ENCODE results near the gene GABBR1. TPM values are rescaled to one million over a fixed set of nuclear protein-coding genes. Genes with fewer than 3 reads are reported as not detected.

Gene GABBR1
- total RNA-seq, 1 donor from 2014 or later = 19.0 TPM

DNA sequence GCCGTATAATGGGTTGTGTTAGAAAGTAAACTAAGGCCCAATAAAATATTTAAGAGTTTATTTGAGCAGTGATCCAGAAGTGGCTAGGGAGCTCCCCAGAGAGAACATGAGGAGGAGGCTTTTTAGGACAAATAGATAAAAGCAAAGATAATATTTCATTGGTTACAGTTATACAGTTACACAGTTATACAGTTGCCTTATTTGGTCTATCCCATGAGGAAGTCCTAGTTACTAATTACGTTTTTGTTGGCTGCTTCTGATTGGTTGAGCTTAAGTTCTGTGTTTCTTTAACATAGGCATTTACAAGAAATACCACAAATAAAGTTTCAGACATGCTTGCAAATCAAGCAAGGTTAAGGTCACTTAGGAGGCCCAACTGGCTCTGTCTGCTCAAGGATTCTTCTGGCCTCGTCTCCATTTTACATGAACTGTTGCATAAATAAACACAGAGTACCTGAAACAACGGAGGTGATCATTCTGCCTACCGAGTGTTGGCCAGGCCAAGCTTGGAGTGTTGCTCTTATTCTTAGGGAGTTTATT lies 80.4 kb downstream of the GABBR1 start:
- DNase-seq (ENCODE audit: missing footprints) (no peak), ATAC-seq (peak; percentile 81)
- intact Hi-C loops (cut with DNase I) = no loop called here

DNA sequence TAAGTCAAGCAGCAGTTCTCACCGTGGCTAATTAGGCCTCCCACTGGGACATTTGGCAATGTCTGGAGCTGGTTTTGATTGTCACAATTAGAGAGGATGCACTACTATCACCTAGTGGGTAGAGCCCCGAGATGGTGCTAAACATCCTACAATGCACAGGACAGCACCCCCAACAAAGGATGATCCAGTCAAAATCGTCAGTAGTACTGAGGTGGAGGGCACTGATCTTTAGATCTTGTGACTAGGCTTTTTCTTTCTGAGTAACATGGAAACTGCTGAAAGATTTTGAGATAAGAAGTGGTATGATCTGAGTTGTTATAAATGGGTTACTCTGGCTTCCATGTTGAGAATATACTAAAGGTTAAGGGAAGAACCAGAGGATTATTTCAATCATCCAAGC lies 85.4 kb downstream of the GABBR1 start:
- ATAC-seq = no peak
- DNase-seq (ENCODE audit: missing footprints) = no peak
- intact Hi-C loops (cut with DNase I) = no loop called here

DNA sequence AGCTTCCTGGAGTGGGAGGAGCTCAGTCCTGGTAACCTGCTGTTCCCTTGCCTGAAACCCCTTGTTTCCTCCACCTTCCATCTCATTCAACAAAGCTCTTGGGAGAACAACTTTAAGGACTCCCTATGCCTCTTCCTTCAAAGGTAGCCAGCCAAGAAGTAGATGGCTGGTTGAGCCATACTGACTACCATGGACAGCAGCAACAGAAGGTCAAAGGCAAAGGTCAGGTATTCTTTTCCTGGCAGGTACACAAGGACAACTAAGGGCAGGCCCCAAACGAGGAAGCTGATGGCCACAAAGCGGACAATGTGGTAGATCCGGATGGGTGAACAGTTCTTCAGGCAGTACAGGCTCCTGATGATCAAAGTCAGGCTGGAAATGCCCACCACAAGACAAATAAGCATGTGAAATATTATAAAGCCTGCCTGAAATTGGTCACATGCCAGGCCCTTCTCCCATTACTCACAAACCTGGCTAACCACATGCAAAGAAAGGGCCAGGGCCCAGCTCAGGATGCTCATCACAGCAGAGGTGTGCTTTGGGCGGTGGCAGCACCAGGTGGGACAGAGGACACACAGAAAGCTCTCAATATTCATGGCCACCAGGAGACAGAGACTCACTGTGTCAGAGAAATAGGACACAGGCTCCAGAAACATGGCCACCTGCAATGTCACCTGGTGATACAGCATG lies 95.1 kb downstream of the GABBR1 start:
- intact Hi-C loops (cut with DNase I) = no loop called here
- DNase-seq (ENCODE audit: missing footprints) (no peak), ATAC-seq (no peak)

DNA sequence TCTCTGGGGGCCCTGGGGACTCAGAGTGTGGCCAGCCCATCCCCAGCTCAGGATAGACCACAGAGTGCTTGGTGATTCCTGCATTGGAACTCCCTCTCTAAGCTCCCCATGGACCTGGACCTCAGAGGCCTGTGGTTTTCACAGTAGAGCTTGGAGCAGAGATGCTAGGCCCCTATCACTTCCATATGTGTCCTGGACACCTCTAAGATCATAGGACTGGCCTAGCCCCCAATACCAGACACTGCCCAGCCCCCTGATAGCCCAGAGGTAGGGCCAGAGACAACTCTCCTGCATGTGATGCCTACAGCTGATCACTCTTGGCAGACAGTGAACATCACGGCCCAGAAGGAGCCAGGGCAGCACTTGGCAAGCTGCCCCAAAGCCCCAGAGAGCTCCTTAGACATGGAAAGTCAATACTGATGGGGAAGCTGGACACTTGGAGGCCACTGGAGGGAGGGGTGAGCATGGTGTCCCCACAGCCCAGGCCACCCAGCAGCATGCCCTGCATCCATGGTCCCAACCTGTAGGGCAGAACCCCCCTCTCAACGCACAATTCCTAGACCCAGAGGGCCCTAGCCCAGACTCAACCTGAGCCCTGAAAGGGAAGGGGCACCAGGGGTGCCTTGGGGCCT lies 100.5 kb downstream of the GABBR1 start:
- no peak for ATAC-seq
- DNase-seq (ENCODE audit: missing footprints) = no peak
- intact Hi-C loops (cut with DNase I) = no loop called here

DNA sequence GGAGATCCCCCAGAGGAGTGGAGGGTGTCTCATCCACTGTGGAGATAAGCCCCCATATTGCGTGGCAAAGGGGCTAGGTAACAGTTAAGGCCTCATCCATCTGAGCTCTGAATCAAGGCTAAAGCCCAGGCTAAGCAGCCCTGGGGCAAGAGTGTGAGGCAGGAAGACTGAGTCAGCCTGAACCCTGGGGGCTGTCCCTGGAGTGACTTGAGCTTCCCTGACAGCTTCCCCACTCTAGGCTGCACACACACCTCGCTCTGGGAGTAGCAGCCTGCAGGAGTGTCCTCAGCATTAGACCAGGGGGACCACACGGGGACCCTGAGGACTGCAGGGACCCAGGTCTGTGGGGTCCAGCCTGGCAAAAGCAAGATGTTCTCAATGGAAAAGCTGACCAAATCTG lies 101.3 kb downstream of the GABBR1 start:
- ATAC-seq = no peak

DNA sequence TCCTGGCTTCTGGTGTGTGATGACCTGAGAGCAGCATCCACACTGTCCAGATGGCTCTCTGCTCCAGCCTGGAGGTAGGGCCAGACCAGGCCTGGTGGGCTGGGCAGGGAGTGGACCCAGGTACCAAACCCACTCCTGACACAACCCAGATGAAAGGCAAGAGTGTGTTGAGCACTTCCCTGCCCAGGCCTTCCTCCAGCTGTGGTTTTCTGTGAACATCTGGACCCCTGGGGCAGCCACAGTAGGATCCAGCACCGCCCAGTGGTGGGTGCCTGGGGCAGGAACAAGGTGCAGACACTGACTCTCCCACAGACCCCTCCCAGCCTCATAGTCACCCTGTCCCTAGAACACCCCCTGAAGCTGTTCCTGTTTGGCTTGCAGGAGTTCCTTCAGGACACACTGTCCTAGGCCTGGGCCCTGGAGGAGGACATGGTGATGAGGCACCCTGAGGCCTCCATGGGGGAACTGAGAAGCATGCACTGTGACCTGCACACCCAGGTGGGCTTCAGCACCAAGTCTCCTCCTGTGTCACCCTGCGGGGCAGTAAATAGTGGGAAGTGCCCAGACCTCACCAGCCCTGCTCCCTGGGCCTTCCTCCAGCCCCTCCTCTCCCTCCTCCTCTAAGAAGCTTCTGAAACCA lies 102.2 kb downstream of the GABBR1 start:
- ATAC-seq = no peak
- DNase-seq (ENCODE audit: missing footprints) = no peak
- intact Hi-C loops (cut with DNase I) = no loop called here

More for the DNA sequence above, 101.3 kb downstream of the GABBR1 start:
- no peak for DNase-seq (ENCODE audit: missing footprints)
- intact Hi-C loops (cut with DNase I) = no loop called here

DNA sequence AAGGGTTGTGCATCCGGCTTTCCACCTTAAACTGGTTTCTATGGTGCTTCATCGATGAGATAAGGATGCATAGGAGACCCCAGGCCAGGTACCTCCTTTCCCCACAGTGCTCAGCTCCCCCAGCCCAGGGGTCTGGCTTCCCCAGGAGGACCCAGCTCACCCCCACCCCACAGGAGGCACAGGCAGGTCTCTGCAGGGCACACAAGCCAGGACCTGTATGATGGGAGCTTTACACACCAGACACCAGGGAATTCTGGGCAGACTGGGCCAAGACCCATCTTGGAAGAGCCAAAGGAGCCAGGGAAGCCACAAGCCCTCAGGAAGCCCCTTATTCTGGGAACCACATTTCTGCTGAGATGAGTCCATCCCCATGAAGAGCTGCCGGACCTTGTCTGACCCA lies 103.0 kb downstream of the GABBR1 start:
- DNase-seq (ENCODE audit: missing footprints) (no peak), ATAC-seq (no peak)
- intact Hi-C loops (cut with DNase I) = no loop called here

DNA sequence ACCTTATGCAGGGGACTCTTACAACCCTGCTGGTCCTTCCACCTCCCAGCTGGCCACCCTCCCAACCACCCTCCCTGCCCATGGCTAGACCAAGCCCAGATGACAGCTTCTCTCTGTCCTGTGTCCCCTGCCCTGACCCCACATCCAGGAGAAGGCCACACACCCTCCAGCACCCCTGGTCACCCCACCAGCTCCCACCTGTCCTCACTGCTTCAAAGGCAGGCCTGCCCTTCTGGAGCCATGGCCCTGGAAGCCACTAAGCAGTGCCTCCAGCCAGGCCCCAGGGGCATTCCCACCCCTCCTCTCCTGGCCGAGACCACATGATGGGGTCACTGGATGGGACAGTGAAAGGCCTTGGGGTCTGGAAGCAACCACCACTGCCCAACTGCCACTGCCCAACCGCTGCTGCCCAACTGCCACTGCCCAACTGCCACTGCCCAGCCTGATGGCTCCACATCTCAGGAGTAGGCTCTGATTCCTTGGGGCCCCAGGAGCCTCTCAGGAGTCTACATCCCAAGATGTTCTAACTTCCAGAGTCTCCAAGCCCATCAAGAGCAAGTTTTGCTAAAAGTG lies 103.9 kb downstream of the GABBR1 start:
- intact Hi-C loops (cut with DNase I) = no loop called here
- DNase-seq (ENCODE audit: missing footprints) (no peak), ATAC-seq (no peak)

DNA sequence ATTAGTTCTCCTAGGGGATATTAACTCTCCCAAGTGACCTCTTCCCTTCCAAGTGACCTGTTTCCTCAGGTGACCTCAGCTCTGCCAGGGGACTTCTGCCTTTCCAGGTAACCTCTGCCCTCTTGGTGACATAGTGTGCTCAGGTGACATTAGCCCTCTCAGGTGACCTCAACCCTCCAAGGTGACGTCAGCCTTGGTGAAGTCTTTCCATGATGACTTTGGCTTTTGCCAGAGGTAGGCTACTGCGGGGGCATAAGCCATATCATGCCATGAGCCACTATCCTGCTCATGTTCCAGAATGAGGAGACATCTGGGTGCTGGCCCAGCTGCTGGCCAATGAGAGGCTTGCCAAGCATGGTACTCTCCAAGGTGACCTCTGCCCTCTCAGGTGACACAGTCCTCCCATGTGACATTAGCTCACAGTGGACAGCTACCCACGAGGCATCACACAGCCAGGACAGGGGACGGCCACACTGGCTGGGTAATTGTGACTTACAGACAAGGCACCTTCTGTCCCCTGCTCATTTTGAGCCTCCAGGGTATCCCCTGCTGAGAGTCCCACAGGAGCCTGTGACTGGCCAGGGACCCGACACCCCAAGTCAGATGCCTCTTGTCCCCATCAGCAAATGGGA lies 104.6 kb downstream of the GABBR1 start:
- ATAC-seq = no peak
- intact Hi-C loops (cut with DNase I) = no loop called here
- no peak for DNase-seq (ENCODE audit: missing footprints)

DNA sequence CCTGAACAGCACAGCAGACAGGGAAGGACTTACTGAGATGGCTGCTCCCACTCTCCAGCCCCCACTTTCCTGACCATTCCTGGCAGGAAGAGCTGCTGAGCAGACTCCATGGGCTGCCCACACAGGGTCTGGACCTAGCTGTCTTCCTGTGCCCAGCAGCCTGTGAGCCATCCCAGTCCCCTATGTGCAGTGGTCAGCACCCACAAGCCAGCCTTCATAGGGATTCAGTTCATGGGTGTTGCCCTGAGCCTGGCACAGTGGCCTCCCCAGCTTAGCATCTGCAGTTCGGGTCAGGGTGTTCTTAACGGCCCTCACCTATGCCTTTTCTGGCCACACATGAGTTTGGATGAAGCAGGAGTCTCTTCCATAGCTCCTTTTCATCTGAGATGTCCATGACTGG lies 105.4 kb downstream of the GABBR1 start:
- no peak for DNase-seq (ENCODE audit: missing footprints)
- intact Hi-C loops (cut with DNase I) = no loop called here
- ATAC-seq = no peak

DNA sequence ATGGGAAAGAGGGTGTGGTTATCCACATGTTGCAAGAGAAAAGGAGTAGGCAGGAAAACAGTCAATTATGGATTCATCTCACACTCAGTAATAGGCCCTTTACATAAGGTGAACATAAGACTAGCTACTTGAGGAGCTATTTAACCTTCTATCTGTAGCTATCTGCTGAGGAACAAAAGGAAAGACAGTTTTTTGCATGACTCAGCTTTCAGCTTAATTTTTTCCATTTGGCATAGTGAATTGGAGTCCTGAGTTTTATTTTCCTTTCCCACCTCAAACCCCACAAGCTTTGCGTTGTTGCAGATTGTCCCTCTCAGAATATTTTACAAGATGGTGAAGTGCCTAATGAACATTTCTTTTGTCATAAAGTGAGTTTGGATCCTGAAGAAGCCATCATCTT lies 105.9 kb downstream of the GABBR1 start:
- no peak for DNase-seq (ENCODE audit: missing footprints)
- intact Hi-C loops (cut with DNase I) = no loop called here

DNA sequence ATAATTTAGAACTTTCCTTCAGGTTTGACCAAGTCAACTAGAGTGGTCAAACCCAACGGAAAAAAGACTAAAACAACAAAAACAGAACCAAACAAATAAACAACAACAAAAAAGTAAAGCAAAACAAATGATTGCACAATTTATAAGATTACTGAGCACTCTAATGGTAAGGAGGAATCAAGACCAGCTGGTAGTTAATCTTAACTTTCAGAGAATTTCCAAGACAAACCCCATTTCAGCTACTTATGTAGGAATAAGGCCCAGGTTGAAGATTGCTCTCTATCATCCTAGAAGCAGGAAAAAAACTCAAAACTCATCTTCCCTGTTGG lies 107.7 kb downstream of the GABBR1 start:
- intact Hi-C loops (cut with DNase I) = no loop called here
- ATAC-seq (no peak), DNase-seq (ENCODE audit: missing footprints) (no peak)

More for the DNA sequence above, 105.9 kb downstream of the GABBR1 start:
- no peak for ATAC-seq

DNA sequence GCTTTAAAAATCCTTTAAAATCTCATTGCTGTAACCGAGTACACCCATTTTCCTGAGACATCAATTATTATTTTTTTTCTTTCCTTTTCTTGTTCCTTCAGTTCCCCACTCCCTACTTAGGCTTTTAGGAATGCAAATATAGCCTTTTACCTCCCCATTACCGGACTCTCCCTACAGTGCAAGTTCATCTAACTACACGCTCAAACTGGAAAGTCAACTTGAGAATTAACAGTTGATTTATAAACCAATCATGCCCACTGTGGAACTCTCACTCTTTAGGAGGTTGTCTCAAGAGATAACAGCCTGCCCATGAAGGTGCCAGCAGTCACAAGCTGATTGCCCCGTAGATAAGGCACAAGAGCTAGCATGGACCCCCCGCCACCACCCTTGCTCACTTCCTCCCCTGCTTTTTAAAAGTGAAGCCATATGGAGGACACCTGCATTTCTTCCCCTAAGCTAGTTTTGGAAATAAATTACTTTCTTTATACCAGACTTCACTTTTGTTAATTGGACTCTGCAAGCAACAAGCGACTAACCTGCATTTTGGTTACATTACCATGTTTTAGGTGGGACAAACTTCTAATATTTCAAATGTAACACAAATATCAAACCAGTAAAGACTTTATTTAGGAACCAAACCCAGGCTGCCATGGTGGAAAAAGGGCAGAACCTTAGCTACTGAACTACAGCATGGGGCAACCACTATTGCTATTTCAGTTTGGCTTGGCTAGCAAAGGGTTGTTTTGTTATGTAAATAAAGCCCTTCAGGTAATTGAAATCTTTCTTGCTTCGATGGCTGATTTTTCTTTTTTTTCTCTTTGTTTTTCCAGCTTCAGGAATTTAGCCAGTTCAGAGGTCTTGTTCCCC lies 108.3 kb downstream of the GABBR1 start:
- no peak for ATAC-seq
- intact Hi-C loops (cut with DNase I) = no loop called here
- no peak for DNase-seq (ENCODE audit: missing footprints)

DNA sequence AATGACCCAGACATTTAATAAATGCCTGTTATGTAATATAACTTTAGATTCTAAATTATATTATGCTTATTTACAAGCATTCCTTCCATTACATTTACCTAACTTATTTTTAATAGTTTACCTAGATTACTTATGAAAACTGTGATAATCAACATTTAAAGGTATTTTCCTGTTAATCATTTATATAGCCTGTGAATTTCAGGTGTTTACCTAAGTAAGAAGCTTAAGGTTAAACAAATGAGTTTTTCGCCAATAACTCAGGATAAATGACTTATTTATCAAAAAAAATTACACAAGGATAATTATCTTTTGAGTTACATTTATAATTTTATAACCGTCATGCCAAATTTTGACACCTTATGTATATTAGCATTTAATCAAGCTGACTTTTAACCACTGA lies 108.9 kb downstream of the GABBR1 start:
- intact Hi-C loops (cut with DNase I) = no loop called here
- DNase-seq (ENCODE audit: missing footprints) (no peak), ATAC-seq (no peak)

DNA sequence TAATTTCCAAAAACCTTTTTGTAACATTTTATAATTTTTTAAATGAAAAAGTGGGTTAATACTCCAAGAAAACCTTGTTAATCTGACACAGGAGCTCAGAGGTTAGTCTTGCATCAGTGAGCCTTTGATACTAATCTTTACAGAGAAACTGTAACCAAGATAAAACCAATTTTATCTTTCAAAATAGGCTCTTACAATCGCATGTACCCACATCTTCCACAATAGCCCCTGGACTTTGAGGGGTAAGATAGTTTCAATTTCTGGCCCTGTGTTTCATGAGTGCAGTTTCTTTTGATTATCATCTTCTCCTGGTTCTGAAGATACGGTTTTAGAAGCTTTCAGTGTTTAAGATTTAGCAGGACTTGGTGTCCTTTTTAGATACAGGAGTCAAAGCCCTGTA lies 110.8 kb downstream of the GABBR1 start:
- ATAC-seq (no peak), DNase-seq (ENCODE audit: missing footprints) (no peak)
- intact Hi-C loops (cut with DNase I) = no loop called here

DNA sequence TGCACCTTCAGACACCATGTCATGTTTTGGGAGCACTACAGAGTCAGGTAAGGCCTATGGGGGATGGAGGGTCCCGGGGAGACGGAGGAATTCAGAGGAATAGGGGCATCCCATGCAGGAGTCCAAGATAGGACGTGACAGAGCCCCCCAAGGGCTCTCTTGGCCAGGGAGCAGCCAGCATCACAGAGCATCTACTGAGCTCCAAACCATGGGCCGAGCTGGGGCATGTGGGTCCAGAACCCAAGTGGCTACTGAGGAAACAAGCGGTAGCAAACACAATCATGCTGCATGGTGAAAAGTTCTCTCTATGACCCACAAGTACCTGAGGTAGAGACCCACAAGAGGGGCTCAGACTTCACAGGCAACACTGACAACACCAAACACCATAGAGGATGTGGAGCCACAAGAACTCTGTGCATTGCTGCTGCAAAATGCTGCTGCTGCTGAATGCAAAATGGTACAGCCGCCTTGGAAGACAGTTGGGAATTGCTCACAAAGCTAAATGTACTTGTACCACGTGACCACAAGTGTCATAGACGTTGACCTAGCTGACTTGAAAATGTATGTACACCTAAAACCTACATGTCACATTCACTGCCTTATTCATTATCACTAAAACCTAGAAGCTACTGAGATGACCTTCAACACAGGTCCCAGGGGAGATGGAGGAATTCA lies 111.8 kb downstream of the GABBR1 start:
- intact Hi-C loops (cut with DNase I) = no loop called here
- no peak for DNase-seq (ENCODE audit: missing footprints)
- no peak for ATAC-seq

DNA sequence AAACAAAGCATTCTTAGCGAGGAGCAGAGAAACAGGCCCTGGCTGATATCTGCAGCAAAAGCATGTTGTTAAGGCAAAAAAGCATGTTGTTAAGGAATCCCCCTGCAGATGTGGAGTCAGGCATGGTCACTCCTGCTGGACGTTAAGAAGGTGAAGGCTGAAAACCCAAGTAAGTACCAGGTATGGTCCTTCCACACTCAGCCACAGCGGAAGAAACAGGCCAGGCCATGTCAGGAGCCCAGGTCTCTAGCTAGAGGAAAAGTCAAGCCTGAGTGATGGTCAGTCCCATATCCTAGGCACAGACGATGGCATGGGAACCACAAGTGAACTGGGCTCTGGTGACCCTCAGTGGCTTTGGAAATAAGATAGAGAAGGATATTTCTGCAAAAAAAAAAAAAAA lies 112.8 kb downstream of the GABBR1 start:
- ATAC-seq = no peak
- DNase-seq (ENCODE audit: missing footprints) = no peak
- intact Hi-C loops (cut with DNase I) = no loop called here
